ENCODE data around the gene RABAC1. TPM values are rescaled to one million over a fixed set of nuclear protein-coding genes. Genes with fewer than 3 reads are reported as not detected.

The RABAC1 gene
- total and polyA plus RNA-seq, 7 donors, result 128 to 255 (median 170) TPM

GRCh38 chr19:41913538-41914423, 45.3 kb downstream of the RABAC1 start:
- TF ChIP-seq CTCF (IDR thresholded peaks at IDR 0.05) (no peak), EP300 (IDR thresholded peaks at IDR 0.05) (no peak)
- no peaks in the 10 kb centered on the region for H3K36me3 ChIP-seq
- 10 to 11% methylated on average over 21 of the region's 21 CpGs for WGBS, 2 donors
- no peak for DNase-seq
- H3K9me3 ChIP-seq, result no peaks in the 10 kb centered on the region
- H3K27ac ChIP-seq, result no peak overlapping the region
- no peak overlapping the region for H3K4me3 ChIP-seq
- H3K27me3 ChIP-seq, result peaks cover 36 to 78% (median 66%) of the 10 kb centered on the region in 3 donors
- peaks cover 0 to 13% (median 7%) of the 10 kb centered on the region in 4 donors for H3K4me1 ChIP-seq
- intact Hi-C loops (cut with DNase I), result no loop called here

GRCh38 chr19:41912899-41913537, 46.1 kb downstream of the RABAC1 start:
- Histone ChIP-seq H3K4me3 (no peak overlapping the region), H3K9me3 (no peaks in the 10 kb centered on the region), H3K36me3 (no peaks in the 10 kb centered on the region), H3K27me3 (peaks cover 29 to 70% (median 59%) of the 10 kb centered on the region in 3 donors), H3K4me1 (peaks cover 0 to 13% (median 7%) of the 10 kb centered on the region in 4 donors), H3K27ac (no peak overlapping the region)
- TF ChIP-seq CTCF (IDR thresholded peaks at IDR 0.05) (no peak), POLR2A (IDR thresholded peaks at IDR 0.05) (no peak), EP300 (IDR thresholded peaks at IDR 0.05) (no peak), POLR2AphosphoS5 (IDR thresholded peaks at IDR 0.05) (no peak)
- intact Hi-C loops (cut with DNase I), result no loop called here
- DNase-seq, result no peak
- 1 to 3% methylated on average over 51 of the region's 51 CpGs for WGBS, 2 donors

DNA sequence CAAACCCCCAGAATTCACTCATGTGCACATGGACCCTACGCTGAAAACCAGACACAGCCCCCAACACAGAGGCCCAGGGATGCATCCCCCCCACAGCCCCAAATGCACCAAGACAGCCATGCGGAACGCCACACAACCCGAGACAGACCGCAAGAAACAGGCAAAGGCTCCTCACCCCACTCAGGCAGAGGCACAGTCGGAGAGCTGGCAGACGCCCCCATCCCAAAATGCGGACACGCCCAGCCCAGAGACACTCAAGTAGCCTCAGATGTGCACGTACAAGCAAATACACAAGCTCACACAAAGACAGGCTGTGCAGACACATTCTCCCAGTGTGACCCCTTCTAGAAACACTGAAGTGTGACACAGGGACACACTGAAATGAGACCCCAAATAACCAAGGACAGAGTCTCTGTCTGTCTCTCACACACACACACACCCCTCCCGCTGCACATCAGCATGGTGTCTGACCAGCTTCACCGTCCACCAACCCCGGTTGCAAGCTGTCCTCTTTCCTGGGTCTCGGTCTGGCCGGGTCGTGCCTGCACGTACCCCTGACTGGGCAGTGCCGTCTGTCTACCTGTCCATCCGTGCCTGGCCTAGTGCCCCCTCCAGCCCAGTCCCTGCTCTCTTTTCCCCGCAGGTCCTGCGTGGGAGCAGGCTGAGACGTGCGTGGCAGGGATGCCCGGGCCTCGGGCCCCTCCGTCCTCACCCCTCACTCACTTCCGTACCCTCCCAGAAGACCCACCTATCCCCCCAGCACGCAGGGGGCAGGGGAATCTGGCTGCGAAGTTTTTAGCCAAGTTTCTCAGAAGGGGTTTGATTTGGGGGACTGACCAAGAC, 47.0 kb downstream of the RABAC1 start:
- no peak overlapping the region for H3K4me3 ChIP-seq
- H3K27me3 ChIP-seq, result peaks cover 26 to 61% (median 50%) of the 10 kb centered on the region in 3 donors
- WGBS, 2 donors, result 16 to 17% methylated on average over 29 of the region's 29 CpGs

More for the DNA sequence above, 47.0 kb downstream of the RABAC1 start:
- H3K27ac ChIP-seq, result no peak overlapping the region
- no peak for DNase-seq
- intact Hi-C loops (cut with DNase I), result no loop called here
- peaks cover 0 to 4% (median 0%) of the 10 kb centered on the region in 4 donors for H3K36me3 ChIP-seq
- H3K4me1 ChIP-seq, result peaks cover 0 to 13% (median 7%) of the 10 kb centered on the region in 4 donors
- no peaks in the 10 kb centered on the region for H3K9me3 ChIP-seq
- TF ChIP-seq POLR2A (IDR thresholded peaks at IDR 0.05) (no peak), CTCF (IDR thresholded peaks at IDR 0.05) (no peak), POLR2AphosphoS5 (IDR thresholded peaks at IDR 0.05) (no peak), EP300 (IDR thresholded peaks at IDR 0.05) (no peak)

Measured in sigmoid colon (tissue), 7 donors.